Stimulated activated naive CD8-positive, alpha-beta T cell treated with anti-CD3 and anti-CD28 coated beads, Interleukin-15, amount 100 ng/mL, for 72 hours (primary cell): ENCODE results near the gene EHD1.

Experiments
- ATAC-seq: fragments of 150-1000 bp; cut with Tn5 transposase; 2 replicates; pipeline ENCODE4 v1.10.0; 2021; ENCODE audit warnings: mild to moderate bottlenecking, moderate library complexity
- DNase-seq, 2 donors: peaks; one replicate each; pipeline ENCODE4 v3.0.0; 2021 to 2022
- H3K27ac Mint-ChIP-seq, 2 donors: one replicate each; pipeline ENCODE4 v1.8.0; 2022; ENCODE audit warnings: mild to moderate bottlenecking in 2 of 2, mixed read lengths in 2 of 2, moderate library complexity in 2 of 2
- H3K27me3 Mint-ChIP-seq: one replicate; pipeline ENCODE4 v1.8.0; 2022; ENCODE audit warnings: mixed read lengths
- H3K4me1 Mint-ChIP-seq: one replicate; pipeline ENCODE4 v1.8.0; 2022; ENCODE audit warnings: mild to moderate bottlenecking, mixed read lengths
- H3K4me3 Mint-ChIP-seq, 2 donors: one replicate each; pipeline ENCODE4 v1.8.0; 2022; ENCODE audit warnings: mild to moderate bottlenecking in 2 of 2, mixed read lengths in 2 of 2, moderate library complexity in 1 of 2
- H3K9me3 Mint-ChIP-seq, 2 donors: one replicate each; pipeline ENCODE4 v1.8.0; 2022; ENCODE audit warnings: mixed read lengths in 2 of 2

The EHD1 gene

DNA sequence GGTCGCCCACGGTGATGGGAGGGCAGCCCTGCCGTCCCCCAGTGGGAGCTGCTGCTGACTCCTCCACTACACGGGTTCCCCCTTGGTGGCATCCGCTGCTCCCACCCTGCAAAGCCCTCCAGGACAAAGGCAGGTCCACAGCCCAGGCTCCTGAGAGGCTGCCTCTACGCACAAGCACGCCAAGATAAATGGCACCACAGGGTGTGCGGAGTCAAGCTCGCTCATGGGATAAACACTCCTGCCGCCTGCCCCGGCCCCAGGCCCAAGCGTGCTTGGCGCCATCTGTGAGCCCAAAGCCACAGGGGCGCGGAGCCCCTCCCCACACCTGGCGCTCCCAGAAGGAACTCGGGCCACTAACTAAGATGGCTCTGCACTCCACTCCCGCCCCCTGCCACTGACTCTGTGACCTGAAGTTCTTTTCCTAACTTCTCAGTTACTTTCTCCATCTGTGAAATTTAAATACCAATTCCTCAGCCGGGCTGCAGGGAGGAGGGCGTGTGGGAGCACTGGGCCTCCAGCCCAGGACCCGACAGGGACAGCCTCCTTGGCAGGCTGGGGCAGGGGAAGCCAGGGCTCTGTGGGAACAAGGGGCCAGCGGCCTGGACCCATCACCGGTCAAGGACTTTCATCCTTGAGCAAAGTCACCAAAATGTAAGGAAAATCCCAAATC, 14.9 kb downstream of the EHD1 start:
- Mint-ChIP-seq H3K9me3 (peaks cover 0 to 8% of the 10 kb centered on the region in 2 donors), H3K27ac (peak overlapping the region; percentile 94 to 99), H3K4me1 (peaks cover 95% of the 10 kb centered on the region), H3K4me3 (peak overlapping the region; percentile 87 to 94), H3K27me3 (no peaks in the 10 kb centered on the region)
- ATAC-seq = no peak
- no peak for DNase-seq

DNA sequence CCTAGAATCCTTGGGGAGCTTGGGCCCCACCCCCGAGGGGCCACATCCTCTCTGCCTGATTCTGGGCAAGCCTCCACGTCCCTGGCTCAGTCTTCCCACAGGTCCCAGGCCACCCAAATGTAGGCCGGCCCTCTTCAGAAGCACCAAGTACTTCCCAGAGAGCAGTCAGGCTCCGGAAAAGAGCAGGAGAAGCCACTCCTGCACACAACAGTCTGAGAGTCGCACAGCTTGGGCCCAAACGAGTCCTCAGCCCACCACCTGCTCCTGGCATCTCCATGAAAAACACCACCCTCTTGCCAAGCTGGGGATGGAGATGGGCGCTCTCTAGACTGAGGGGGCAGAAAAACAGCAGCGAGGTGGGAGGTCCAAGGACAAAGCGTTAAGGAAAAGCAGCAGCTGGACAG, 15.4 kb downstream of the EHD1 start:
- no peak for DNase-seq
- H3K4me3 Mint-ChIP-seq = peak overlapping the region; percentile 87 to 94
- H3K4me1 Mint-ChIP-seq = peaks cover 95% of the 10 kb centered on the region
- H3K27ac Mint-ChIP-seq = peak overlapping the region; percentile 94 to 99
- H3K9me3 Mint-ChIP-seq = peaks cover 0 to 8% of the 10 kb centered on the region in 2 donors
- no peaks in the 10 kb centered on the region for H3K27me3 Mint-ChIP-seq
- no peak for ATAC-seq

GRCh38 chr11:64861227-64861975, 17.0 kb downstream of the EHD1 start:
- Mint-ChIP-seq H3K27ac (peak overlapping the region; percentile 80 to 94), H3K9me3 (peaks cover 0 to 8% of the 10 kb centered on the region in 2 donors), H3K4me3 (peak overlapping the region; percentile 77 to 87), H3K4me1 (peaks cover 99% of the 10 kb centered on the region), H3K27me3 (no peaks in the 10 kb centered on the region)
- ATAC-seq (no peak), DNase-seq (no peak)

DNA sequence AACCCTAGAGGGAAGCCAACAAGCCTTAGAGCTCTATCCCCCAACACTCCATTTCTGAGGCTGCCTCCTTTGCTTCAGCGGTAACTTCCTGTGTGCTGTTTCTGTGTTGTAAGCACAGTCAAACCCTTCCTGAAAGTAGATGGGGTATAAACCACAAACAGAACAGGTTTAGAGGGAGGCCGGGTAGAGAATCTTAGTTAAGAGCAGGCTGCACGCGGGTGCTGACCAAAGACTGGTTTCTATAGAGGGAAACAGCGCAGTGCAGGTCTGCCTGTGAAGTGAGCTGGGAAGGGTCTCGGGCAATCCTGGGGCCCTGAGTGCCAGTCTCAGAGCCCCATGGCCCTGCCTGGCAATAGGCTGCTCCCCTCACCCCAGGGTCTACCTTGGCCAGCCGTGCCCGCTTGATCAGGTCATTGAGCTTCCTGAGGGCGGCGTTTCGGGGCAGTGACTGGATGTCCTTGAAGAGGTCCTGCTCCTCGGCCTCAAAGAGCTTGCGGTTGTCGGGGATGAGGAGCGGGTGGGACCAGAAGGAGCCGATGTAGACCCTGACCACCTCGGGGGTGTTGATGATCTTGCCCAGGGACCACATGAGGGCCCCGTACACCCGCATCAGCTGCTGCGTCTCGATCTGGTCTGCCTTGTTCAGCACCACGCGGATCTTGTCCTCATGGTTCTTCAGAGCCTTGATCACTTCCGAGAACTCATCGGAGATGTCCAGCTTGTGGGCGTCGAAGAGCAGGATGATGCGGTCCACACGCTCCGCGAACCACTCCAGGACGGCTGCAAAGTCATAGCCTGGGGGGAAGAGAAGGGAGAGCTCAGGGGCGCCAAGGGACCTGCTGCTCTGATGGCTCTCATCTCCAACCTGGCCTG, 18.6 kb downstream of the EHD1 start:
- DNase-seq (peak; percentile 80 to 83), ATAC-seq (peak; percentile 81)
- H3K4me1 Mint-ChIP-seq = peaks cover 99% of the 10 kb centered on the region
- peak overlapping the region; percentile 77 to 79 for H3K4me3 Mint-ChIP-seq
- no peaks in the 10 kb centered on the region for H3K27me3 Mint-ChIP-seq
- H3K9me3 Mint-ChIP-seq = no peaks in the 10 kb centered on the region
- H3K27ac Mint-ChIP-seq = peak overlapping the region; percentile 86 to 98

DNA sequence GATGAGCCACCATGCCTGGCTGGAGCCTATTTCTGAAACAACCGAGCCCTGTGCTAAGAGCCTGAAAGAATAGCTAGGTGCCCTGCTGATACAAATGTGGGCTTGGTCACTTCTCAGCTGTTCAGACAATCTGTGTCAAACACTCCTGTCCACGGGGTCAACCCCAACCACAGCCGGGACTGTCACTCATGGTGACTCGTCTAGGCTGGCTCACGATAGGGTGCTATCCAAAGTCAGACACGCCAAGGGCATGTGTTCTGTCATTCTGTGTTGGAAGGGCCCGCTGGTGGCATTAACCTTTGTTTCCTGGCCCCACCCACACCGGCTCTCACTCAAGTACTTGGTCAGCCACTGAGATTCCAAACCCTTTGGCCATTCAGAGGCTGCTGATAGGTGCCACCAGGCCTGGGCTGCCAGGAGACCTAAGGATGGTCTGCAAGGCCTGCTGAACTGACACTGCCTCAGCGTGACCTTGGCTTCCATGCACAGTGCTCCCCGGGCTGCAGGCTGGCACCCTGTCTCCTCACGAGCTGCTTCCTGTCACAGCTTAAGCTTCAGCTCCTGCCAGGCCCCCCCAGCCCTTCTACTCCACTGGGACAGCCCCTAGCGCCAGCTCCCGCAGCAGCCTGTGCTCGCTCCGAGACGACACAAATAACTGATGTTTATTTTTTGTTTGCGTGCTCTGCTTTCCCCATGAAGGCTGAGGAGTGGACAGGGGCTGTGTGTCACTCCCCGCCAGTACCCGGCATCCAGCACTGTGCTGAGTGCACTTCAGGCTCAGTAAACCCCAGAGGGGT, 19.8 kb downstream of the EHD1 start:
- no peaks in the 10 kb centered on the region for H3K9me3 Mint-ChIP-seq
- H3K4me1 Mint-ChIP-seq = peaks cover 99% of the 10 kb centered on the region
- peak; percentile 69 for ATAC-seq
- DNase-seq = peak; percentile 62 to 79
- peak overlapping the region; percentile 77 to 79 for H3K4me3 Mint-ChIP-seq
- H3K27ac Mint-ChIP-seq = peak overlapping the region; percentile 86 to 98
- H3K27me3 Mint-ChIP-seq = no peaks in the 10 kb centered on the region

- DNase-seq = no peak
- no peak for ATAC-seq
- Mint-ChIP-seq H3K4me3 (peak overlapping the region; percentile 32 to 45), H3K27me3 (no peaks in the 10 kb centered on the region), H3K9me3 (no peaks in the 10 kb centered on the region), H3K4me1 (peaks cover 99% of the 10 kb centered on the region), H3K27ac (peak overlapping the region in 1 of 2 donors; percentile 69)
Measured at GRCh38 chr11:64857485-64857884, 20.9 kb downstream of the EHD1 start.

DNA sequence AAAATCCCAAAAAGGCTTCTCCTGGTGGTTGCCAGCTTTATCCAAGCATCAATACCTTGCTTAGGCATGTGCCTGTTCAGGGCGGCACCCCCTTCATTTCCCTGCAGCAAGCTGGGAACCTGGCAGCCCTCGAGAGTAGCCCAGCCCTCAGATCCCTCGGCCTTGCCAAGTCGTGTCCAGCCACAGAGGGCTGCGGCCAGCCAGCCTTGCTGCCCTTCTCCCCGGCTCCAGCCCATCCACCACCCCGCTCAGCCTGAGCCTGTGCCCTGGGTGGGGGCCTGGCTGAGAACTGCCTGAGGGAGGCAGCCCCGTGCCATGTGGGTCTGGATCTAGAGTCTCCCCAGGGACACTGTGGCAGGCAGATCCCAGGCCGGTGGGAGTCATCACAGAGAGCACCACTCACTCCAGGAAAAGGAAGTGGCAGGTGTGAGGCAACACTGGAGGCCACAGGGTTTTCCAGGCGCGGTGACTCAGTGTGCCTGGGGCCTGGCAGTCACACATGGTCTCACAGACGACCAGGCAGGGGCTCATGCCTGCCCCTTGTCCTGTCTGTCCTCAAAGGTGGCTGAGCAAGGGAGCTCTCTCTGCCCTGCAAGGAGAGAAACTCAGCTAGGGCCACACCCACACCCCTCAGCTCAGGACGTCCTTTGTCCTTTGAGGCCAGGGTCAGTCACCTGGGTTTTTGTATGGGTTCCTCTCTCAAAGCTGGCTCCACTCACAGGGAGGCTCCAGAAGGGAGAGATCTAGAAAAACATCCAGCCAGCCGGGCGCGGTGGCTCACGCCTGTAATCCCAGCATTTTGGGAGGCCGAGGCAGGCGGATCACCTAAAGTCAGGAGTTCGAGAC, 21.8 kb downstream of the EHD1 start:
- peak overlapping the region; percentile 27 to 72 for H3K27ac Mint-ChIP-seq
- ATAC-seq (peak; percentile 11), DNase-seq (peak in 1 of 2 donors; percentile 76)
- peak overlapping the region; percentile 85 to 90 for H3K4me3 Mint-ChIP-seq
- H3K9me3 Mint-ChIP-seq = no peaks in the 10 kb centered on the region
- peaks cover 100% of the 10 kb centered on the region for H3K4me1 Mint-ChIP-seq
- no peaks in the 10 kb centered on the region for H3K27me3 Mint-ChIP-seq

DNA sequence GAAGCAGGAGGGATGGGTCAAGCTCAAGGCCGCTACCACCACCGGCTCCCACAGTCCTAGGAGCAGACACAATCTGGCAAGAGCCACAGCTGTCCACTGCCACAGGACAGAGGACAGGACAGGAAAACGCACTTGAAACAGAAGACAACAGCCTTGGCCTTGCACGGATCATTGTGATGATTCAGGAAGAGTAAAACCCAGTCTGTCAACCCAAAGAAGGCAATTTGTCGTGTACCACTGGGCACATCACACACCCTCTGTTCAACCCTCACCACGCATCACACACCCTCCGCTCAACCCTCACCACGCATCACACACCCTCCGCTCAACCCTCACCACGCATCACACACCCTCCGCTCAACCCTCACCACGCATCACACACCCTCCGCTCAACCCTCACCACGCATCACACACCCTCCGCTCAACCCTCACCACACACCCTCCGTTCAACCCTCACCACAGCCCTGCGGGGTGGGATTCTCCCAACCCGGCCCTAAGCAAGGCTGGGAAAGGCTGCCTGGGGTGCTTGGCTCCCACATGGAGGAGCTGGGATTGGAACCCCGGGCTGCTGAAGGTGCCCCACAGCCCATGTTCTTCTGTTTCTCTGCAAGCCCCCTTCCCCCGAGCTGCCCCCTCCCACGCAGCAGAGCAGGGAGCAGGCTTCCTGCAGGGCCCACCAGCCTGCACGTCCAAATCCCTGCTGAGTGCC, 22.7 kb downstream of the EHD1 start:
- no peak for DNase-seq
- peak overlapping the region; percentile 85 to 90 for H3K4me3 Mint-ChIP-seq

GRCh38 chr11:64854534-64855502, 23.6 kb downstream of the EHD1 start:
- Mint-ChIP-seq H3K4me1 (peaks cover 100% of the 10 kb centered on the region), H3K4me3 (peak overlapping the region; percentile 85 to 90), H3K27ac (peak overlapping the region in 1 of 2 donors; percentile 97)

More for the DNA sequence above, 22.7 kb downstream of the EHD1 start:
- ATAC-seq = no peak
- H3K27me3 Mint-ChIP-seq = no peaks in the 10 kb centered on the region
- no peaks in the 10 kb centered on the region for H3K9me3 Mint-ChIP-seq
- H3K4me1 Mint-ChIP-seq = peaks cover 100% of the 10 kb centered on the region
- peak overlapping the region; percentile 91 to 97 for H3K27ac Mint-ChIP-seq

DNA sequence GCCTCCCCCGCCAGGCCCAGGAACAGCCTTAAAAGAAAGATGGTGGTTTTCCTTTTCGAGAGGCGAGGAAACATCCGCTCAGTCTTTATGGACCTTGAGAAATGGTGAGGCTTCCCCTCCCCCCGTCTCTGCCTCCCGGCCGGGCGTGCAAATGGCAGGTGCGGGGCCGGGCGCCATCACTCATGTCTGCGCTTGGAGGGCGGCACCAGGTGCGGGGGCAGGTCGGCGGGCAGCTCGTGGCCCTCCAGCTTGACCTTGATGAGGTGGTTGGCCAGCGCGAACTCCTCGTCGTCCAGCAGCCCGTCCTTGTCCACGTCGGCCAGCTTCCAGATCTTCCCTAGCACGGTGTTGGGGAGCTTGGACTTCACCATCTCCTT, 24.3 kb downstream of the EHD1 start:
- peak overlapping the region in 1 of 2 donors; percentile 48 for H3K27ac Mint-ChIP-seq
- DNase-seq (no peak), ATAC-seq (no peak)
- peaks cover 100% of the 10 kb centered on the region for H3K4me1 Mint-ChIP-seq
- no peaks in the 10 kb centered on the region for H3K9me3 Mint-ChIP-seq
- H3K4me3 Mint-ChIP-seq = peak overlapping the region; percentile 85 to 90
- H3K27me3 Mint-ChIP-seq = no peaks in the 10 kb centered on the region

More at GRCh38 chr11:64854534-64855502, 23.6 kb downstream of the EHD1 start:
- DNase-seq = no peak
- Mint-ChIP-seq H3K27me3 (no peaks in the 10 kb centered on the region), H3K9me3 (no peaks in the 10 kb centered on the region)
- no peak for ATAC-seq

GRCh38 chr11:64853709-64854108, 24.7 kb downstream of the EHD1 start:
- peak overlapping the region; percentile 86 to 90 for H3K4me3 Mint-ChIP-seq
- H3K9me3 Mint-ChIP-seq = no peaks in the 10 kb centered on the region
- H3K27ac Mint-ChIP-seq = peak overlapping the region in 1 of 2 donors; percentile 79
- no peaks in the 10 kb centered on the region for H3K27me3 Mint-ChIP-seq
- DNase-seq = no peak
- H3K4me1 Mint-ChIP-seq = peaks cover 100% of the 10 kb centered on the region
- ATAC-seq = no peak

GRCh38 chr11:64852804-64853509, 25.5 kb downstream of the EHD1 start:
- Mint-ChIP-seq H3K4me1 (peaks cover 99% of the 10 kb centered on the region), H3K9me3 (no peaks in the 10 kb centered on the region), H3K27ac (peak overlapping the region; percentile 82 to 91), H3K4me3 (peak overlapping the region; percentile 86 to 90), H3K27me3 (no peaks in the 10 kb centered on the region)
- ATAC-seq (no peak), DNase-seq (peak in 1 of 2 donors; percentile 28)
